ENCODE measurements around the gene SORL1.

- TF ChIP-seq GATA2 (IDR thresholded peaks at IDR 0.05; ENCODE audit: low read depth, low read length) (no peak), GATA3 (IDR thresholded peaks at IDR 0.05; ENCODE audit: low read depth, low read length) (no peak)
Measured at GRCh38 chr11:121510438-121510837, 58.3 kb downstream of the SORL1 start.
